Endothelial cell of umbilical vein (primary cell): ENCODE measurements around the gene GPR137B. TPM values are rescaled to one million over a fixed set of nuclear protein-coding genes. Genes with fewer than 3 reads are reported as not detected.

Source experiments
- BruUV-seq: library from RNA; stranded (reverse); fragments of 400-500 nt; replicated peaks from 2 replicates; lab custom pipeline; 2021; lab: Mats Ljungman, UMichigan
- CTCF ChIA-PET: fragments of 300-600, 350-600 bp; sonication (Branson Sonifier 250); formaldehyde crosslinking; loops from one replicate; lab custom pipeline; 2021; ENCODE audit warnings: antibody characterized with exemption, inconsistent platforms; lab: Charles Lee
- POLR2A ChIA-PET: fragments of 300-600, 350-600 bp; sonication (Branson Sonifier 250); formaldehyde crosslinking; loops from one replicate; lab custom pipeline; 2021; ENCODE audit warnings: antibody characterized with exemption, inconsistent platforms; lab: Charles Lee
- DNase-seq: peaks from one replicate; pipeline ENCODE4 v3.0.0-alpha.2; 2011; ENCODE audit warnings: low read depth, low spot score
- FAIRE-seq: peaks from 2 replicates; lab custom pipeline; 2011; peaks lifted over from hg19 to GRCh38; lab: Jason Lieb, UNC
- H2AFZ ChIP-seq: 2 replicates; pipeline ENCODE4 v1.6.0; 2012; ENCODE audit warnings: low read depth, low read length, control low read depth, inconsistent platforms
- H3K27ac ChIP-seq: 2 replicates; pipeline ENCODE4 v1.5.1; 2011; ENCODE audit warnings: low read depth, mild to moderate bottlenecking, control low read depth, low read length, moderate library complexity; ENCODE audit not compliant: insufficient read depth
- H3K27me3 ChIP-seq, 2 experiments: 2 replicates each; pipeline versions ENCODE4 v1.6.0 to v1.6.1; 2011; ENCODE audit warnings: low read length in 2 of 2, mixed read lengths in 1 of 2; ENCODE audit not compliant: control insufficient read depth in 2 of 2, insufficient read depth in 2 of 2
- H3K36me3 ChIP-seq, 2 experiments: 2 replicates in 1 of 2; 3 replicates in 1 of 2; pipeline ENCODE4 v1.5.1; 2011; ENCODE audit warnings: low read length in 2 of 2, mild to moderate bottlenecking in 1 of 2, moderate library complexity in 1 of 2; ENCODE audit not compliant: control insufficient read depth in 2 of 2, insufficient read depth in 2 of 2; ENCODE audit errors: extremely low read depth in 1 of 2
- H3K4me1 ChIP-seq: 3 replicates; pipeline ENCODE4 v1.5.1; 2011; ENCODE audit warnings: mild to moderate bottlenecking, low read length; ENCODE audit not compliant: control insufficient read depth, insufficient read depth; ENCODE audit errors: extremely low read depth
- H3K4me2 ChIP-seq: 2 replicates; pipeline ENCODE4 v1.6.1; 2011; ENCODE audit warnings: low read length, control low read depth, mixed read lengths; ENCODE audit not compliant: insufficient read depth
- H3K4me3 ChIP-seq, 3 experiments: fragments of 200-600 bp in 1 of 3; sonication (generic), shearing (Covaris generic) in 1 of 3; replicated peaks in 1 of 3; 2 replicates each; pipeline ENCODE4 v1.5.1; 2011 to 2016; ENCODE audit warnings: control low read depth in 3 of 3, low read length in 3 of 3, mild to moderate bottlenecking in 2 of 3, inconsistent platforms in 1 of 3, low read depth in 1 of 3, moderate library complexity in 1 of 3; ENCODE audit not compliant: insufficient read depth in 1 of 3
- H3K79me2 ChIP-seq: 2 replicates; pipeline ENCODE4 v1.6.0; 2012; ENCODE audit warnings: low read length, inconsistent platforms; ENCODE audit not compliant: control insufficient read depth, insufficient read depth
- H3K9ac ChIP-seq: replicated peaks from 2 replicates; pipeline ENCODE3; 2011; ENCODE audit warnings: low read length, control low read depth; ENCODE audit not compliant: insufficient read depth; ENCODE audit errors: extremely low read depth
- H3K9me1 ChIP-seq: replicated peaks from 3 replicates; pipeline ENCODE4 v1.6.0; 2011; ENCODE audit warnings: mild to moderate bottlenecking, low read length; ENCODE audit not compliant: control insufficient read depth, insufficient read depth; ENCODE audit errors: extremely low read depth
- H3K9me3 ChIP-seq: replicated peaks from 2 replicates; pipeline ENCODE4 v1.5.1; 2012; ENCODE audit warnings: low read length, inconsistent platforms; ENCODE audit not compliant: control insufficient read depth, insufficient read depth
- H4K20me1 ChIP-seq: replicated peaks from 2 replicates; pipeline ENCODE3; 2011; ENCODE audit warnings: mild to moderate bottlenecking, low read length; ENCODE audit not compliant: control insufficient read depth, insufficient read depth; ENCODE audit errors: extremely low read depth
- CTCF ChIP-seq, 2 donors: IDR thresholded peaks; 1 replicate in 1 of 2; 2 replicates in 1 of 2; pipeline ENCODE4 v1.5.1; 2011; ENCODE audit warnings: low read length in 2 of 2, mild to moderate bottlenecking in 2 of 2, moderate library complexity in 2 of 2, control low read depth in 1 of 2, inconsistent platforms in 1 of 2, low read depth in 1 of 2; ENCODE audit not compliant: insufficient read depth in 1 of 2; ENCODE audit errors: extremely low read depth in 1 of 2
- EZH2 ChIP-seq: IDR thresholded peaks from 2 replicates; pipeline ENCODE4 v1.6.1; 2012; ENCODE audit warnings: borderline replicate concordance, low read depth, mild to moderate bottlenecking, moderate library complexity, low read length, inconsistent platforms; ENCODE audit not compliant: severe bottlenecking
- FOS ChIP-seq: IDR thresholded peaks from 2 replicates; pipeline ENCODE4 v1.6.1; 2011; ENCODE audit warnings: mild to moderate bottlenecking, low read length, moderate library complexity, borderline replicate concordance; ENCODE audit not compliant: insufficient read depth
- GATA2 ChIP-seq: IDR thresholded peaks from 2 replicates; pipeline ENCODE4 v1.7.0; 2011; ENCODE audit warnings: low read depth, mild to moderate bottlenecking, moderate library complexity, mixed read lengths, low read length; ENCODE audit not compliant: insufficient read length, insufficient read depth
- JUN ChIP-seq: IDR thresholded peaks from 2 replicates; pipeline ENCODE4 v1.6.1; 2011; ENCODE audit warnings: borderline replicate concordance, low read depth; ENCODE audit not compliant: insufficient read length, insufficient read depth
- MYC ChIP-seq: IDR thresholded peaks from one replicate; pipeline ENCODE4 v1.6.1; 2011; ENCODE audit warnings: mild to moderate bottlenecking, low read depth, low read length
- POLR2A ChIP-seq: IDR thresholded peaks from 2 replicates; pipeline ENCODE4 v1.6.1; 2012; ENCODE audit warnings: low read depth, mild to moderate bottlenecking, control low read depth, low read length
- POLR2AphosphoS5 ChIP-seq: IDR thresholded peaks from 2 replicates; pipeline ENCODE4 v1.6.1; 2012; ENCODE audit warnings: low read depth, mild to moderate bottlenecking, control low read depth, low read length, moderate library complexity; ENCODE audit not compliant: insufficient read depth
- dilution Hi-C: fragments of 300-500 bp; cut with MboI; formaldehyde crosslinking; loops from one replicate; pipeline ENCODE4 v1.15.0; 2019; ENCODE audit warnings: low sequenced_read_pairs; ENCODE audit not compliant: extremely low pct_ligation_motif_present
- intact Hi-C: fragments of 100-400 bp; cut with micrococcal nuclease; formaldehyde crosslinking; loops from one replicate; pipeline ENCODE4 v1.10.0; 2022
- polyA plus RNA-seq, 4 experiments: library from polyadenylated mRNA; depleted of rRNA in 3 of 4; stranded (reverse) in 3 of 4; unstranded in 1 of 4; fragments of >200 nt; gene quantifications; 2 replicates each; pipeline versions ENCODE4 v1.2.1 to v1.2.3, GENCODE V29; 2011 to 2012; ENCODE audit warnings: missing spikeins in 1 of 4
- total RNA-seq: library from RNA; stranded (reverse); gene quantifications from 2 replicates; pipeline ENCODE4 v1.2.3, GENCODE V29; 2021
- TF ChIP-seq, protein P1 (sequence below): IDR thresholded peaks from 2 replicates; pipeline ENCODE4 v1.6.1; 2011; ENCODE audit not compliant: insufficient read depth, insufficient read length

GPR137B gene
- total and polyA plus RNA-seq, 2 donors (not counting 3 experiments of a cell fraction or from before 2014, with no cell fraction given) = 7.8 to 11.9 TPM

DNA sequence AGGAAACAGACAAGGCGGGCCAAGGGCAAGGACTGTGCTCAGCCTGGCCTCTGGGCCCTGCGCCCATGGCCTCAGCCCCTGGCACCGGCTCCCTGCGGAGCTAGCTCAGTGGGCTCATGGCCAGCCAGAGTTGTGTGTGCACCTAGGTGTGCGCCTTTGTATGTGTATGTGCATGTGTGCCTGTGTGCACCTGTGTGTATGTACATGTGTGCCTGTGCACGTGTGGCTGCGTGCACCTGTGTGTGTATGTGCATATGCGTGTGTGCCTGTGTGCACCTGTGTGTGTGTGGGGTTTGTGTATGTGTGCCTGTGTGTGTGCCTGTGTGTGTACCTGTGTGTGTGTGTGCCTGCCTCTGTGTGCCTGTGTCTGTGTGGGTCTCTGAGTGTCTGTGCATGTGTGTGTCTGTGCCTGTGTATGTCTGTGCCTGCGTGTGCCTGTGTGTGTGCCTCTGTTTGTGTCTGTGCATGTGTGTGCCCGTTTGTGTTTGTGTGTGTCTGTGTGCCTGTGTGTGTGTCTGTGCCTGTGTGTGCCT is 7.4 kb downstream of the GPR137B start:
- Histone ChIP-seq H3K9me1 (no peaks in the 10 kb centered on the region), H3K27ac (no peak overlapping the region), H3K4me2 (no peak overlapping the region), H3K79me2 (no peaks in the 10 kb centered on the region), H4K20me1 (no peaks in the 10 kb centered on the region), H2AFZ (no peak overlapping the region), H3K36me3 (no peaks in the 10 kb centered on the region), H3K27me3 (no peaks in the 10 kb centered on the region), H3K9ac (no peak overlapping the region), H3K4me1 (no peaks in the 10 kb centered on the region), H3K9me3 (no peaks in the 10 kb centered on the region), H3K4me3 (no peak overlapping the region)
- POLR2A ChIA-PET = no interaction called here
- intact Hi-C loops (no loop called here), dilution Hi-C loops (no loop called here)
- no TSS peak for BruUV-seq
- FAIRE-seq (no peak), DNase-seq (no peak)
- TF ChIP-seq POLR2A = no peak
- TF ChIP-seq, protein P1, sequence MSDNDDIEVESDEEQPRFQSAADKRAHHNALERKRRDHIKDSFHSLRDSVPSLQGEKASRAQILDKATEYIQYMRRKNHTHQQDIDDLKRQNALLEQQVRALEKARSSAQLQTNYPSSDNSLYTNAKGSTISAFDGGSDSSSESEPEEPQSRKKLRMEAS = no peak
- TF ChIP-seq CTCF (IDR thresholded peaks at IDR 0.05; ENCODE audit: extremely low read depth in 1 of 2, insufficient read depth in 1 of 2, low read depth in 1 of 2, low read length in 2 of 2) = no peak
- no peak for TF ChIP-seq JUN
- no peak for TF ChIP-seq EZH2
- TF ChIP-seq MYC = no peak
- no peak for TF ChIP-seq GATA2
- TF ChIP-seq POLR2AphosphoS5 = no peak
- no peak for TF ChIP-seq FOS
- CTCF ChIA-PET = no interaction called here
